B cell (primary cell): ENCODE measurements around the gene PSG4.
"Not testable (repeated sequence)": the region's sequence is repeated elsewhere in the genome, so short reads cannot be mapped to it uniquely, and the experiment has no call there.

Experiments used
- EZH2 ChIP-seq: IDR thresholded peaks from 2 replicates; pipeline ENCODE4 v1.6.1; 2012; ENCODE audit warnings: borderline replicate concordance, low read depth, mild to moderate bottlenecking, moderate library complexity, low read length; ENCODE audit not compliant: insufficient read depth, poor library complexity, severe bottlenecking
- TF ChIP-seq, protein P1 (sequence below): fragments of 200-600 bp; IDR thresholded peaks from one replicate; pipeline ENCODE4 v1.8.0; 2022; ENCODE audit warnings: antibody characterized with exemption, mild to moderate bottlenecking

- TF ChIP-seq, protein P1, sequence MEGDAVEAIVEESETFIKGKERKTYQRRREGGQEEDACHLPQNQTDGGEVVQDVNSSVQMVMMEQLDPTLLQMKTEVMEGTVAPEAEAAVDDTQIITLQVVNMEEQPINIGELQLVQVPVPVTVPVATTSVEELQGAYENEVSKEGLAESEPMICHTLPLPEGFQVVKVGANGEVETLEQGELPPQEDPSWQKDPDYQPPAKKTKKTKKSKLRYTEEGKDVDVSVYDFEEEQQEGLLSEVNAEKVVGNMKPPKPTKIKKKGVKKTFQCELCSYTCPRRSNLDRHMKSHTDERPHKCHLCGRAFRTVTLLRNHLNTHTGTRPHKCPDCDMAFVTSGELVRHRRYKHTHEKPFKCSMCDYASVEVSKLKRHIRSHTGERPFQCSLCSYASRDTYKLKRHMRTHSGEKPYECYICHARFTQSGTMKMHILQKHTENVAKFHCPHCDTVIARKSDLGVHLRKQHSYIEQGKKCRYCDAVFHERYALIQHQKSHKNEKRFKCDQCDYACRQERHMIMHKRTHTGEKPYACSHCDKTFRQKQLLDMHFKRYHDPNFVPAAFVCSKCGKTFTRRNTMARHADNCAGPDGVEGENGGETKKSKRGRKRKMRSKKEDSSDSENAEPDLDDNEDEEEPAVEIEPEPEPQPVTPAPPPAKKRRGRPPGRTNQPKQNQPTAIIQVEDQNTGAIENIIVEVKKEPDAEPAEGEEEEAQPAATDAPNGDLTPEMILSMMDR, result not testable (repeated sequence)
- TF ChIP-seq EZH2, result not testable (repeated sequence)
Observed at GRCh38 chr19:43181869-43182771, 23.3 kb downstream of the PSG4 start.
